Measurements from ENCODE around the gene SDHC. TPM values are rescaled to one million over a fixed set of nuclear protein-coding genes. Genes with fewer than 3 reads are reported as not detected.

Gene SDHC
- total and polyA plus RNA-seq, 2 of the 13 experiments (the other 11 are each of a cell fraction or from before 2014, with no cell fraction given): 27.1 to 229 TPM

GRCh38 chr1:161367684-161368400 is 53.7 kb downstream of the SDHC start, which contains the start of gene CFAP126 (continued):
- TF ChIP-seq ZNF296 (CRISPR knock-in tag; conservative IDR thresholded peaks at IDR 0.05) (no peak), GLI4 (CRISPR knock-in tag; IDR thresholded peaks at IDR 0.05; ENCODE audit: borderline replicate concordance) (no peak), ZNF850 (CRISPR knock-in tag; conservative IDR thresholded peaks at IDR 0.05) (no peak), FOXA1 (IDR thresholded peaks at IDR 0.05) (no peak), FOXA1 (CRISPR knock-in tag; IDR thresholded peaks at IDR 0.05) (peak; percentile 66), ZNF788 (CRISPR knock-in tag; IDR thresholded peaks at IDR 0.05; ENCODE audit: borderline replicate concordance) (no peak), TMF1 (CRISPR knock-in tag; IDR thresholded peaks at IDR 0.05; ENCODE audit: low read depth) (no peak), ZNF362 (CRISPR knock-in tag; IDR thresholded peaks at IDR 0.05; ENCODE audit: borderline replicate concordance) (no peak), CERS6 (CRISPR knock-in tag; IDR thresholded peaks at IDR 0.05) (no peak), FOXJ3 (CRISPR knock-in tag; IDR thresholded peaks at IDR 0.05; ENCODE audit: borderline replicate concordance) (peak; percentile 83), THRA (CRISPR knock-in tag; IDR thresholded peaks at IDR 0.05; ENCODE audit: borderline replicate concordance) (no peak), KMT2B (CRISPR knock-in tag; IDR thresholded peaks at IDR 0.05) (no peak), ZBTB21 (CRISPR knock-in tag; IDR thresholded peaks at IDR 0.05) (no peak), NR3C1 (CRISPR knock-in tag; IDR thresholded peaks at IDR 0.05) (no peak), CHD2 (IDR thresholded peaks at IDR 0.05; ENCODE audit: low read depth, low read length) (no peak), ZNF615 (CRISPR knock-in tag; IDR thresholded peaks at IDR 0.05; ENCODE audit: borderline replicate concordance) (no peak), SAP130 (CRISPR knock-in tag; IDR thresholded peaks at IDR 0.05; ENCODE audit: low read depth) (peak; percentile 91), NFYB (CRISPR knock-in tag; IDR thresholded peaks at IDR 0.05) (peak; percentile 59), DPF2 (CRISPR knock-in tag; IDR thresholded peaks at IDR 0.05; ENCODE audit: borderline replicate concordance, low read depth) (no peak), ATF7 (IDR thresholded peaks at IDR 0.05) (no peak), ATF7 (CRISPR knock-in tag; IDR thresholded peaks at IDR 0.05) (no peak), RNF2 (conservative IDR thresholded peaks at IDR 0.05; ENCODE audit: low read depth) (no peak), ZMYM4 (CRISPR knock-in tag; IDR thresholded peaks at IDR 0.05) (0 out of 2 replicates have a peak, but pooled peaks have one; percentile 20)
